Measurements from ENCODE around the gene KRT9. TPM values are rescaled to one million over a fixed set of nuclear protein-coding genes. Genes with fewer than 3 reads are reported as not detected.

The KRT9 gene
- total RNA-seq, 1 experiment from 2014 or later: 0.21 TPM

GRCh38 chr17:41527063-41528023 is 44.5 kb downstream of the KRT9 start:
- Mint-ChIP-seq H3K4me1 (ENCODE audit: insufficient read depth, unreplicated experiment) (peaks cover 25% of the 10 kb centered on the region), H3K27me3 (ENCODE audit: insufficient read depth, unreplicated experiment) (no peaks in the 10 kb centered on the region), H3K27ac (ENCODE audit: low read depth, unreplicated experiment) (no peak overlapping the region), H3K36me3 (ENCODE audit: insufficient read depth, unreplicated experiment) (no peaks in the 10 kb centered on the region), H3K4me3 (ENCODE audit: unreplicated experiment) (no peak overlapping the region), H3K9me3 (ENCODE audit: unreplicated experiment) (no peaks in the 10 kb centered on the region)
- intact Hi-C loops (cut with micrococcal nuclease): no loop called here
- ChIA-PET POLR2A (no interaction called here), CTCF (interaction anchor here (1.0 kb wide), 1 partner anchor 22 kb away, joined by 4 read pairs; no protein-coding TSS in a partner anchor)
- no peak for TF ChIP-seq CTCF (IDR thresholded peaks at IDR 0.05; ENCODE audit: unreplicated experiment)
- DNase-seq (ENCODE audit: unreplicated experiment): no peak
- no TSS peak for BruUV-seq (replicated peaks)

- no peaks in the 10 kb centered on the region for H3K27me3 Mint-ChIP-seq (ENCODE audit: insufficient read depth, unreplicated experiment)
- H3K4me3 Mint-ChIP-seq (ENCODE audit: unreplicated experiment): no peak overlapping the region
Measured at GRCh38 chr17:41524261-41524660, 47.6 kb downstream of the KRT9 start.

GRCh38 chr17:41523787-41524186 is 48.1 kb downstream of the KRT9 start:
- TF ChIP-seq CTCF (IDR thresholded peaks at IDR 0.05; ENCODE audit: unreplicated experiment): no peak
- CTCF ChIA-PET: interaction anchor here (2.6 kb wide), 1 partner anchor 25 kb away, joined by 13 read pairs; no protein-coding TSS in a partner anchor
- intact Hi-C loops (cut with micrococcal nuclease): no loop called here
- no TSS peak for BruUV-seq (replicated peaks)
- DNase-seq (ENCODE audit: unreplicated experiment): peak; percentile 72
- H3K27me3 Mint-ChIP-seq (ENCODE audit: insufficient read depth, unreplicated experiment): no peaks in the 10 kb centered on the region
- peak overlapping the region; percentile 35 for H3K4me3 Mint-ChIP-seq (ENCODE audit: unreplicated experiment)
- H3K36me3 Mint-ChIP-seq (ENCODE audit: insufficient read depth, unreplicated experiment): peaks cover under 1% of the 10 kb centered on the region
- H3K4me1 Mint-ChIP-seq (ENCODE audit: insufficient read depth, unreplicated experiment): peaks cover 38% of the 10 kb centered on the region
- no peak overlapping the region for H3K27ac Mint-ChIP-seq (ENCODE audit: low read depth, unreplicated experiment)
- no peaks in the 10 kb centered on the region for H3K9me3 Mint-ChIP-seq (ENCODE audit: unreplicated experiment)
- POLR2A ChIA-PET: interaction anchor here (0.7 to 1.8 kb wide), 2 partner anchors 9 to 24 kb away, joined by 3 to 6 read pairs; no protein-coding TSS in a partner anchor

More at GRCh38 chr17:41524261-41524660, 47.6 kb downstream of the KRT9 start:
- no peak for DNase-seq (ENCODE audit: unreplicated experiment)
- BruUV-seq (replicated peaks): no TSS peak
- Mint-ChIP-seq H3K4me1 (ENCODE audit: insufficient read depth, unreplicated experiment) (peaks cover 37% of the 10 kb centered on the region), H3K27ac (ENCODE audit: low read depth, unreplicated experiment) (no peak overlapping the region), H3K36me3 (ENCODE audit: insufficient read depth, unreplicated experiment) (no peaks in the 10 kb centered on the region), H3K9me3 (ENCODE audit: unreplicated experiment) (no peaks in the 10 kb centered on the region)
- intact Hi-C loops (cut with micrococcal nuclease): no loop called here
- no peak for TF ChIP-seq CTCF (IDR thresholded peaks at IDR 0.05; ENCODE audit: unreplicated experiment)
- ChIA-PET CTCF (interaction anchor here (2.6 kb wide), 1 partner anchor 25 kb away, joined by 13 read pairs; no protein-coding TSS in a partner anchor), POLR2A (interaction anchor here (1.8 kb wide), 1 partner anchor 24 kb away, joined by 6 read pairs; no protein-coding TSS in a partner anchor)

- CTCF ChIA-PET: interaction anchor here (2.6 kb wide), 1 partner anchor 26 kb away, joined by 13 read pairs; no protein-coding TSS in a partner anchor
- Mint-ChIP-seq H3K4me3 (ENCODE audit: unreplicated experiment) (peak overlapping the region; percentile 35), H3K36me3 (ENCODE audit: insufficient read depth, unreplicated experiment) (peaks cover 6% of the 10 kb centered on the region), H3K4me1 (ENCODE audit: insufficient read depth, unreplicated experiment) (peaks cover 44% of the 10 kb centered on the region), H3K9me3 (ENCODE audit: unreplicated experiment) (no peaks in the 10 kb centered on the region), H3K27ac (ENCODE audit: low read depth, unreplicated experiment) (no peak overlapping the region), H3K27me3 (ENCODE audit: insufficient read depth, unreplicated experiment) (no peaks in the 10 kb centered on the region)
- no peak for DNase-seq (ENCODE audit: unreplicated experiment)
- POLR2A ChIA-PET: interaction anchor here (0.7 kb wide), 1 partner anchor 9 kb away, joined by 3 read pairs; no protein-coding TSS in a partner anchor
- no TSS peak for BruUV-seq (replicated peaks)
- intact Hi-C loops (cut with micrococcal nuclease): no loop called here
- TF ChIP-seq CTCF (IDR thresholded peaks at IDR 0.05; ENCODE audit: unreplicated experiment): no peak
Measured at GRCh38 chr17:41523225-41523593, 48.6 kb downstream of the KRT9 start.

Data from MCF 10A (cell line).